Activated CD8-positive, alpha-beta memory T cell treated with anti-CD3 and anti-CD28 coated beads, Interleukin-2, amount 50 U/mL, for 1 hour (primary cell): ENCODE results near the gene BRI3.

Experiments used
- DNase-seq: peaks from one replicate; pipeline ENCODE4 v3.0.0-alpha.2; 2020; ENCODE audit errors: extremely low read depth

BRI3 gene

GRCh38 chr7:98252425-98253054 is 28.9 kb upstream of the BRI3 start:
- no peak for DNase-seq

GRCh38 chr7:98254516-98254915 is 27.0 kb upstream of the BRI3 start:
- no peak for DNase-seq

- DNase-seq = no peak
Measured at GRCh38 chr7:98254951-98255610, 26.4 kb upstream of the BRI3 start.

GRCh38 chr7:98256431-98256830 is 25.1 kb upstream of the BRI3 start:
- DNase-seq = no peak

- DNase-seq = no peak
Measured at GRCh38 chr7:98257701-98258100, 23.8 kb upstream of the BRI3 start.

- DNase-seq = no peak
Measured at GRCh38 chr7:98265841-98266271, 15.6 kb upstream of the BRI3 start.

- DNase-seq = no peak
Measured at GRCh38 chr7:98266840-98267239, 14.6 kb upstream of the BRI3 start.

GRCh38 chr7:98267303-98267702 is 14.2 kb upstream of the BRI3 start:
- DNase-seq = no peak

- no peak for DNase-seq
Measured at GRCh38 chr7:98276241-98276761, 5.2 kb upstream of the BRI3 start.

GRCh38 chr7:98278408-98278807 is 3.1 kb upstream of the BRI3 start:
- DNase-seq = no peak

- no peak for DNase-seq
Measured at GRCh38 chr7:98278936-98279335, 2.5 kb upstream of the BRI3 start.

GRCh38 chr7:98280296-98280695 is 1.2 kb upstream of the BRI3 start:
- DNase-seq = no peak

- DNase-seq = no peak
Measured at GRCh38 chr7:98281757-98282606, 496 bp downstream of the BRI3 start.

GRCh38 chr7:98282703-98283102 is 1.2 kb downstream of the BRI3 start:
- no peak for DNase-seq

- DNase-seq = no peak
Measured at GRCh38 chr7:98283127-98283886, 1.8 kb downstream of the BRI3 start.

- DNase-seq = no peak
Measured at GRCh38 chr7:98283887-98284222, 2.4 kb downstream of the BRI3 start.

GRCh38 chr7:98284335-98285036 is 3.0 kb downstream of the BRI3 start:
- no peak for DNase-seq

GRCh38 chr7:98285157-98286092 is 3.9 kb downstream of the BRI3 start:
- DNase-seq = no peak

- DNase-seq = no peak
Measured at GRCh38 chr7:98286093-98286539, 4.6 kb downstream of the BRI3 start.
